Measurements from ENCODE around the gene MAGEA9. TPM values are rescaled to one million over a fixed set of nuclear protein-coding genes. Genes with fewer than 3 reads are reported as not detected.
"Not testable (repeated sequence)": the region's sequence is repeated elsewhere in the genome, so short reads cannot be mapped to it uniquely, and the experiment has no call there.

The MAGEA9 gene
- total RNA-seq, 2 donors from 2014 or later, result not detected

DNA sequence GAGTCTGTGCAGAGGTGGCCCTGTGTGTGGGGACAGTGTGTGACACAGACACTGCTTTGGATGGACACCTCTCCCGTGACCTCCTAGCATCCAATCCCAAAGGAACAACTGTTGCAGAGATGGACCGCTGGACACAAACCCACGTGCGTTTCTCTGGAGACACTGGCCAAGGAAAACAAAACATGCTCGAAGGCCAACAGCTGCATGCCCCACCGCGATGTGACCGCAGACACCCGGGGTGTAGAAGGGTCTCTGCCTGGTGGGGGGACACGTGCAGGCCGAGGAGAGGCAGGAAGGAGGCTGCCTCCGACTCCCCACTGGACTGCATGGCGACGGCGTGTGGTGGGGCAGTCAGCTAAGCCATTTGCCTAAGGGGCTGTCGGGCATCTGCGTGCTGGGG is 8.0 kb upstream of the MAGEA9 start, which contains the start of gene HSFX1:
Gene HSFX1 (plus strand): TSS at position 301 of the 400 bp plus-strand sequence. CDS start 614 bp downstream, outside the sequence.
- not testable (repeated sequence) for H3K4me3 Mint-ChIP-seq; H3K36me3 Mint-ChIP-seq; H3K27me3 Mint-ChIP-seq; H3K4me1 Mint-ChIP-seq (ENCODE audit: low read depth in 2 of 2); ATAC-seq; H3K9me3 Mint-ChIP-seq; H3K27ac Mint-ChIP-seq; DNase-seq (ENCODE audit: low spot score)

DNA sequence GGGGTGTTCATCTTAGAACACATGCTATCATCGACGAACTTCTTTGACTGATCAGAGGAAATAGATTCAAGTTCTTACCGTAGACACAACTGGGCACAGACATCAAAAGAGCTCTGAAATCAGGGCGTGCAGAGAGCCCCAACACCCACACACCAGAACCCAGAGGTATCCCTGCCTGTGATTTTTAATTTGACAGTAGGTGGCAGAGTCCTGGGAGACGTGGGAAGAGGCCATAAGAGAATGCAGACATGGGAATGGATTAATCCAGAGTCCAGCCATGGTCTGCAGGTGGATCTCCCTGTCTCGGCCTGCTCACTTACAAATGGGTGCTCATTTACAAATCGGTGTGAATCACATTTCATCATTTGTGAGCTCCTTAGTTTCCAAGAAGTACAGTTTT is 3.7 kb upstream of the MAGEA9 start:
- not testable (repeated sequence) for H3K9me3 Mint-ChIP-seq; H3K36me3 Mint-ChIP-seq; H3K4me3 Mint-ChIP-seq; H3K4me1 Mint-ChIP-seq (ENCODE audit: low read depth in 2 of 2); DNase-seq (ENCODE audit: low spot score); ATAC-seq; H3K27ac Mint-ChIP-seq; H3K27me3 Mint-ChIP-seq

DNA sequence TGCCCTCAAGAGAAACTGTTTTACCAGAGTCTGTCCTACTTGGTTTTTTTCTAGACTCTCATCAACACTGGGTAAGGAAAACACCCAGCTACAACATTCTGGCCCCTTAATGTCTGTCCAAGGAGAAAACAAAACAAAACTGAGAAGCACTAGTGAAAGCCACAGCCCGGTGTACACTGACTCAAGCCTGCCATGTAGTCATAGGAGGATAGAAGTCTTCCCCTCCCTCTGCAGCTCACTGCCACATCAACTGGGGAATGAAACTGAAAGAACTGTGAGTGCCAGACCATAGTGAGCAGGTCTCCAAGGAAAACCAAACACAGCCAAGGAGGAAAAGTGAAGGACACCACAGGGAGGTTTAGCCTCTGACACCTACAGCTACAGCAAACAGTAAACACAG is 13.8 kb downstream of the MAGEA9 start:
- not testable (repeated sequence) for H3K36me3 Mint-ChIP-seq; DNase-seq (ENCODE audit: low spot score); H3K27ac Mint-ChIP-seq; H3K4me3 Mint-ChIP-seq; H3K9me3 Mint-ChIP-seq; H3K27me3 Mint-ChIP-seq
- peak; percentile 97 to 99 for ATAC-seq
- H3K4me1 Mint-ChIP-seq (ENCODE audit: low read depth in 2 of 2), result peaks cover 6 to 35% of the 10 kb centered on the region in 2 donors

DNA sequence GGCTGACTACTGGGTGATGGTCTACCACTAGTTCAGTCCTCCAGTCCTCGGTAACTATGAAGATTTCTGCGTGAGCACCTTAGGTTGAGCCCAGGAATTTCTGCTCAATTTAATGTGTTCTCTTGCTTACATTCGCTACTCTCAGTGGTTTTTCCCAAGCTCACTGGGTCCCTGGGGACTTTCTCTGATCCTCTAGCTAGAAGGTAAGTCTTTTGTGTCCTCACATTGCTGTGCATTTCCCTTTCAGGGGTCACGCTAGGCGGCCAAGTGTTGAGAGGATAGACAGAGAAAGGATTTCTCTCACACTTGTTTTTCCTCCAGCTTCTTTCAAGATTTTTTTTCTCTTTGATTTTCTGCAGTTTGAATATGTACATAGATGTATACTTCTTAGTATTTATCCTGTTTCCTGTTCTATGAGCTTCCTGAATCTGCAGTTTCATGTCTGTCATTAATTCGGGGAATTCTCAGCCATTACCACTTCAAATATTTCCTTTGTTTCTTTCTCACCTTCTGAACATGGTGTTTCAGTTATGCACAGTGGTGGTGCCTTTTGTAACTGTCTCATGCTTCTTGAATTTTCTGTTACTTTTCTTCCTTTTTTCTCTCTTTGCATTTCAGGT is 17.5 kb downstream of the MAGEA9 start:
- Mint-ChIP-seq H3K27ac (peak overlapping the region in 1 of 2 donors; percentile 34), H3K9me3 (no peaks in the 10 kb centered on the region), H3K4me3 (peak overlapping the region; percentile 38), H3K27me3 (peaks cover 0 to 14% of the 10 kb centered on the region in 2 donors), H3K4me1 (ENCODE audit: low read depth in 2 of 2) (peaks cover 6 to 40% of the 10 kb centered on the region in 2 donors), H3K36me3 (no peaks in the 10 kb centered on the region)
- DNase-seq (ENCODE audit: low spot score), result no peak
- no peak for ATAC-seq

DNA sequence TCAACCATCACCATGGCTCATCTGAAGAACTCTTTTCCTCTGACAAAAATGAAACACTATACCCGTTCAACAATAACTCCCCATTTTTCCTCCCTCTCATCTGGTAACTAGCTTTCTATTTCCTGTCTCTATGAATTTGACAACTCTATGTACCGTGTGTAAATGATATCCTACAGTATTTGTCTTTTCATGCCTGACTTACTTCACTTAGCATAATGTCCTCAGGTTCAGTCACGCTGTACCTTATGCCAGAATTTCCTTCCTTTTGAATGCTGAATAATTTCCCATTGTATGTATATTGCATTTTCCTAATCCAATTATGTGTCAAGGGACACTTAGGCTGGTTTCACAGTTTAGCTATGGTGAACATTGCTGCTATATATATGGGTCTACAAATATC is 18.2 kb downstream of the MAGEA9 start:
- peaks cover 6 to 40% of the 10 kb centered on the region in 2 donors for H3K4me1 Mint-ChIP-seq (ENCODE audit: low read depth in 2 of 2)
- no peaks in the 10 kb centered on the region for H3K36me3 Mint-ChIP-seq
- peak overlapping the region; percentile 38 for H3K4me3 Mint-ChIP-seq
- DNase-seq (ENCODE audit: low spot score) (no peak), ATAC-seq (no peak)
- no peaks in the 10 kb centered on the region for H3K9me3 Mint-ChIP-seq
- H3K27me3 Mint-ChIP-seq, result peaks cover 0 to 14% of the 10 kb centered on the region in 2 donors
- peak overlapping the region in 1 of 2 donors; percentile 34 for H3K27ac Mint-ChIP-seq

DNA sequence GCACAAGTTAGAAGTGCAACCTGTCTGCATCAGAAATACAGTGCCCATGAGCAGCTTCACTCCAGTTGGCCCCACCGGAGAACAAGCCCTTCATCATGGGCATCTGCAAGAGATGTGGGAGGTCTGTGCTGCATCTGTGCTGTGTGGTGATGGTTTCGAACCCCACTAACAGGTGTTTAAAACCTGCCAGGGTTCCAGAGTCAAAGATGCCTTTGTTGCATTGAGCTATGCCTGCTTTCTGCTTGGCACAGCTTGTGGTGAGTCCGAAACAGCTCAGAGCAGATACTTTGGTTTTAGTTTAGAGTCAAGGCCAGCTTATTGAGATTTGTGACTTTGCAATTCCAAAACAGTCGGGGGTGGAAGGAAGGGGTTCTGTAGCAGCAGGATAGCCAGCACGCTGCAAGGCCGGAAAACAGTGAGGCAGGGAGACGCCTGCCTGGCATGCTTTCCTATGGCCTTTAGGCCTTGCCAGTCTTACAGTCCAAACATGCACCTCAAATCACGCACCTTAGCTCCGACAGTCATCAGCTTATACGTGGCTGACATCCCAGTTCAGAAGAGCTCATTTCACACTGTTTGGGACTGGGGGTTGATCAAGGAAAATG is 21.8 kb downstream of the MAGEA9 start:
- peaks cover 3 to 22% of the 10 kb centered on the region in 2 donors for H3K4me1 Mint-ChIP-seq (ENCODE audit: low read depth in 2 of 2)
- no peak overlapping the region for H3K4me3 Mint-ChIP-seq
- no peak for ATAC-seq

DNA sequence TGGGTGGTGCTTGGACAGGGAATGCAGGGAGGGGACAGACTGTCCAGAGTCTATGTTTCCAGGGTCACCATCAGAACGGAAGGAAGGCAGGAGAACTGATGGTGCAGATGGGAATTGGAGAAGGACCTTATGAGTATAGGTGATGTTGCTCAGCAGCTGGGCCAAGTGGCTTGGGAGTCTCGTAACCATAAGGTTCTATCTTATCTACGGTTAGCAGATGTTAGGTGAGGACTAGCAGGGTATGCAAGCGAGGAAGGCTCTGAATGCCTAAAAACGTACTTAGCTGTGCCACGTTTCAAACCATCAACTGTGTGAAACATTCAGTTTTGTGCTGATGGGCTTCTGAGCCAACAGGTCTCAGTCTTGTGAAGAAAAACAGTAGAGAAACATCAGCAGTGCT is 22.4 kb downstream of the MAGEA9 start:
- Mint-ChIP-seq H3K9me3 (no peaks in the 10 kb centered on the region), H3K27ac (no peak overlapping the region), H3K4me1 (ENCODE audit: low read depth in 2 of 2) (peaks cover 3 to 20% of the 10 kb centered on the region in 2 donors), H3K27me3 (peaks cover 0 to 14% of the 10 kb centered on the region in 2 donors), H3K36me3 (no peaks in the 10 kb centered on the region), H3K4me3 (no peak overlapping the region)
- ATAC-seq (no peak), DNase-seq (ENCODE audit: low spot score) (no peak)

More for the DNA sequence above, 21.8 kb downstream of the MAGEA9 start:
- Mint-ChIP-seq H3K27me3 (peaks cover 0 to 14% of the 10 kb centered on the region in 2 donors), H3K36me3 (no peaks in the 10 kb centered on the region), H3K9me3 (no peaks in the 10 kb centered on the region), H3K27ac (no peak overlapping the region)
- no peak for DNase-seq (ENCODE audit: low spot score)

DNA sequence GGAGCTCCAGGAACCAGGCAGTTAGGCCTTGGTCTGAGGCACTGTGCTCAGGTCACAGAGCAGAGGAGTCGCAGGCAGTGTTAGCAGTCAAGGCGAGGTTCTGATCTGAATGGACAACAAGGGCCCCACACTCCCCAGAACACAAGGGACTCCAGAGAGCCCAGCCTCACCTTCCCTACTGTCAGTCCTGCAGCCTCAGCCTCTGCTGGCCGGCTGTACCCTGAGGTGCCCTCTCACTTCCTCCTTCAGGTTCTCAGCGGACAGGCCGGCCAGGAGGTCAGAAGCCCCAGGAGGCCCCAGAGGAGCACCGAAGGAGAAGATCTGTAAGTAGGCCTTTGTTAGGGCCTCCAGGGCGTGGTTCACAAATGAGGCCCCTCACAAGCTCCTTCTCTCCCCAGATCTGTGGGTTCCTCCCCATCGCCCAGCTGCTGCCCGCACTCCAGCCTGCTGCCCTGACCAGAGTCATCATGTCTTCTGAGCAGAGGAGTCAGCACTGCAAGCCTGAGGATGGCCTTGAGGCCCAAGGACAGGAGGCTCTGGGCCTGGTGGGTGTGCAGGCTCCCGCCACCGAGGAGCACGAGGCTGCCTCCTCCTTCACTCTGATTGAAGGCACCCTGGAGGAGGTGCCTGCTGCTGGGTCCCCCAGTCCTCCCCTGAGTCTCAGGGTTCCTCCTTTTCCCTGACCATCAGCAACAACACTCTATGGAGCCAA is 26.2 kb downstream of the MAGEA9 start:
- no peak overlapping the region for H3K4me3 Mint-ChIP-seq
- peaks cover 0 to 6% of the 10 kb centered on the region in 2 donors for H3K27me3 Mint-ChIP-seq
- H3K4me1 Mint-ChIP-seq (ENCODE audit: low read depth in 2 of 2), result no peaks in the 10 kb centered on the region
- DNase-seq (ENCODE audit: low spot score), result no peak
- H3K36me3 Mint-ChIP-seq, result no peaks in the 10 kb centered on the region
- no peak overlapping the region for H3K27ac Mint-ChIP-seq
- no peaks in the 10 kb centered on the region for H3K9me3 Mint-ChIP-seq
- ATAC-seq, result peak in 1 of 2 donors; percentile 14

DNA sequence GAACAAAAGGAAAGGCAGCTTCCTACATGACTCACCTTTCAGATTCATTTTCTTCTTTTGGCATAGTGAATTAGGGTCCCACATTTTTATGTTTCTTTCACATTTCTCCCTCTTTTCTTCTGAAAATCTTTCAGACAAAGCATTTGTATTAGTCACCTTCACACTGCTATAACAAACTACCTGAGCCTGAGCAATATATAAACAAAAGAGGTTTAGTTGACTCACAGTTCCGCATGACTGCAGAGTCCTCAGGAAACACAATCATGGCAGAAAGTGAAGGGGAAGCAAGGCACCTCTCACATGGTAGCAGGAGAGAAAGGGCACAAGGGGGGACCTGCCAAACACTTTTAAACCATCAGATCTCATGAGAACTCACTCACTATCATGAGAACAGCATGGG is 36.9 kb downstream of the MAGEA9 start:
- Mint-ChIP-seq H3K4me3 (no peak overlapping the region), H3K27me3 (peaks cover 13 to 22% of the 10 kb centered on the region in 2 donors), H3K27ac (no peak overlapping the region), H3K4me1 (ENCODE audit: low read depth in 2 of 2) (peaks cover 5 to 9% of the 10 kb centered on the region in 2 donors), H3K36me3 (peaks cover 4% of the 10 kb centered on the region), H3K9me3 (no peaks in the 10 kb centered on the region)
- DNase-seq (ENCODE audit: low spot score), result no peak
- no peak for ATAC-seq

DNA sequence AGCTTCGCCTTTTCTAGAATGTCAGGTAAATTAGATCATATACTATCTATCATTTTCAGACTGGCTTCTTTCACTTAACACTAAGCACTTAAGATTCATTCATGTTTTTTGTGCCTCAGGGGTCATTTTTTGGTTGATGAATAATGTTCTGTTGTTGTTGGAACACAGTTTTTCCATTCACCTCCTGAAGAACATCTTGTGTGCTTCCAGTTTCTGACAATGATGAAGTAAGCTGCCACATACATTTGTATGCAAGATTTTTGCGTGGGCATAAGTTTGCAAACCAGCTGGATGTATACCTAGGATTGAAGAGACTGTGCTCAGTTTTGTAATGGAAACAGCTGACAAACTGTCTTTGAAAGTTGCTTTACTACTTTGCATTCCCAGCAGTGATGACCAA is 37.6 kb downstream of the MAGEA9 start:
- Mint-ChIP-seq H3K9me3 (no peaks in the 10 kb centered on the region), H3K4me1 (ENCODE audit: low read depth in 2 of 2) (peaks cover 5 to 9% of the 10 kb centered on the region in 2 donors), H3K4me3 (no peak overlapping the region), H3K27ac (no peak overlapping the region), H3K27me3 (peaks cover 6 to 21% of the 10 kb centered on the region in 2 donors), H3K36me3 (peaks cover 4% of the 10 kb centered on the region)
- ATAC-seq (no peak), DNase-seq (ENCODE audit: low spot score) (no peak)

DNA sequence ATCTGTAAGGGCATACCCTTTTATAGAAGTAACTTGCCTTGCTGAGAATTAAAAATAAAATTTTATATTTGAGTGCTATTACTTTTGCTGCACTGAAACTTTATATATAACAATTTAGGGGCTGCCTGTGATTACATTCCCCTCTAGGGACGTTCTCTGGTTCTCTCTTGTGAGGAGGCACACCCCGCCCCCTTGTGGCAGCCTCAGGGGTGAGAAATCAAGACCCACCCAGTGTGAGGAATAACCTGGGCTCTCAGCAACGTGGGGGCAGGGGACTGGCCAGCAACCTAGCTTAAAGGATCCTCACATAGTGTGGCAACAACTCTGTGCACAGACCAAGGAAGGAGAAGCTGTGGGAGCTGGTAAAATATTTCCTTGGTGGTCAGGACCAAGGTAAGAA is 43.7 kb downstream of the MAGEA9 start:
- no peak overlapping the region for H3K4me3 Mint-ChIP-seq
- H3K27ac Mint-ChIP-seq, result peak overlapping the region in 1 of 2 donors; percentile 7
- peaks cover 0 to 13% of the 10 kb centered on the region in 2 donors for H3K27me3 Mint-ChIP-seq
- peaks cover 31 to 61% of the 10 kb centered on the region in 2 donors for H3K4me1 Mint-ChIP-seq (ENCODE audit: low read depth in 2 of 2)
- H3K9me3 Mint-ChIP-seq, result no peaks in the 10 kb centered on the region
- ATAC-seq (no peak), DNase-seq (ENCODE audit: low spot score) (no peak)
- peaks cover 4% of the 10 kb centered on the region for H3K36me3 Mint-ChIP-seq

DNA sequence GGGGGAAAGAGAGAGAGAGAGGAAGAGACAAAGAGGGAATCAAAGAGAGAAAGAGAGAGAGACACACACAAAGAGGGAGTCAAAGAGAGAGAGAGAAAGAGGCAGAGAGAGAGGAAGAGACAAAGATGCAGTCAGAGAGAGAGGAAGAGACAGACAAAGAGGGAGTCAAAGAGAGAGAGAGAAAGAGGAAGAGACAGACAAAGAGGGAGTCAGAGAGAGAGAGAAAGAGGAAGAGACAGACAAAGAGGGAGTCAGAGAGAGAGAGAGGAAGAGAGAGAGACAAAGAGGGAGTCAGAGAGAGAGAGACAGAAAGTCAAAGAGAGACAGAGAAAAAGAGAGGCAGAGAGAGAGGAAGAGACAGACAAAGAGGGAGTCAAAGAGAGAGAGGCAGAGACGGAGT is 45.5 kb downstream of the MAGEA9 start:
- Mint-ChIP-seq H3K27ac (peak overlapping the region; percentile 58 to 72), H3K4me3 (peak overlapping the region; percentile 70)
- ATAC-seq, result no peak

DNA sequence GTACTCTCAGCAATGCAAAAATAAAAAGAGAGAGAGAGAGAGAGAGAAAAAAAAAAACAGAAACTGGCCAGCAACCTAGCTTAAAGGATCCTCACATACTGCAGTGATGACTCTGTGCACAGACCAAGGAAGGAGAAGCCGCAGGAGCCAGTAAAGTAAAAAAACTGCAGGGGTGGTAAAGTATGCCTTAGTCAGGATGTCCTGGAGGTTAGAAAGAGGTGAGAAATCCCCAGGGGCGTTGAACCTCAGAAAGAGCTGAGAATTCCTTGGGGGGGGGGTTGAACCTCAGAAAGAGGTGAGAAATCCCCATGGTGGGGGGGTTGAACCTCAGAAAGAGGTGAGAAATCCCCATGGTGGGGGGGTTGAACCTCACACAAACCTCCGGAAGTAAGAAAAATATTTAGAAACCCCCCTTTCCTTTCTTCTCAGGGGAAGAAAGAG is 48.0 kb downstream of the MAGEA9 start:
- Mint-ChIP-seq H3K4me1 (ENCODE audit: low read depth in 2 of 2) (peaks cover 29 to 66% of the 10 kb centered on the region in 2 donors), H3K27ac (peak overlapping the region; percentile 83 to 84), H3K9me3 (no peaks in the 10 kb centered on the region), H3K27me3 (peaks cover 0 to 9% of the 10 kb centered on the region in 2 donors), H3K4me3 (peak overlapping the region; percentile 82), H3K36me3 (no peaks in the 10 kb centered on the region)
- DNase-seq (ENCODE audit: low spot score), result no peak
- ATAC-seq, result peak; percentile 83 to 90

More for the DNA sequence above, 45.5 kb downstream of the MAGEA9 start:
- Mint-ChIP-seq H3K4me1 (ENCODE audit: low read depth in 2 of 2) (peaks cover 29 to 64% of the 10 kb centered on the region in 2 donors), H3K36me3 (no peaks in the 10 kb centered on the region), H3K9me3 (no peaks in the 10 kb centered on the region), H3K27me3 (peaks cover 0 to 16% of the 10 kb centered on the region in 2 donors)
- no peak for DNase-seq (ENCODE audit: low spot score)

All from natural killer cell treated with Interleukin-12 subunit alpha and Interleukin-12 subunit beta and Interleukin-15 and Interleukin-18, amount 100 ng/mL, for 72 hours (primary cell).